Spleen (tissue), 7 donors: ENCODE data around the gene IRF6.

Source experiments
- POLR2A ChIP-seq, 3 donors: fragments of 450-650 bp; IDR thresholded peaks; one replicate each; pipeline ENCODE4 v1.5.1; 2017; ENCODE audit warnings: antibody characterized with exemption in 3 of 3, mild to moderate bottlenecking in 1 of 3
- POLR2AphosphoS5 ChIP-seq, 3 donors: sonication (generic); formaldehyde crosslinking; IDR thresholded peaks; one replicate each; pipeline ENCODE4 v1.5.1; 2017; ENCODE audit warnings: antibody characterized with exemption in 3 of 3
- TF ChIP-seq, protein P1 (sequence below), 11 experiments: fragments of 200-600 bp in 7 of 11; fragments of 450-650 bp in 4 of 11; sonication (generic) in 4 of 11; IDR thresholded peaks in 8 of 11; conservative IDR thresholded peaks in 3 of 11; 1 replicate in 7 of 11; 2 replicates in 4 of 11; pipeline versions ENCODE4 v1.4.0 to v1.8.0; 2016 to 2021; ENCODE audit warnings: antibody characterized with exemption in 11 of 11, inconsistent platforms in 4 of 11, mild to moderate bottlenecking in 1 of 11
- donor health status: DM: no; HTN: no; CAD: no; lungs with moderate emphysema.
- donor health status: DM: no; HTN: no; CAD: no.
- donor health status: DM: no; HTN: no; CAD: no.

DNA sequence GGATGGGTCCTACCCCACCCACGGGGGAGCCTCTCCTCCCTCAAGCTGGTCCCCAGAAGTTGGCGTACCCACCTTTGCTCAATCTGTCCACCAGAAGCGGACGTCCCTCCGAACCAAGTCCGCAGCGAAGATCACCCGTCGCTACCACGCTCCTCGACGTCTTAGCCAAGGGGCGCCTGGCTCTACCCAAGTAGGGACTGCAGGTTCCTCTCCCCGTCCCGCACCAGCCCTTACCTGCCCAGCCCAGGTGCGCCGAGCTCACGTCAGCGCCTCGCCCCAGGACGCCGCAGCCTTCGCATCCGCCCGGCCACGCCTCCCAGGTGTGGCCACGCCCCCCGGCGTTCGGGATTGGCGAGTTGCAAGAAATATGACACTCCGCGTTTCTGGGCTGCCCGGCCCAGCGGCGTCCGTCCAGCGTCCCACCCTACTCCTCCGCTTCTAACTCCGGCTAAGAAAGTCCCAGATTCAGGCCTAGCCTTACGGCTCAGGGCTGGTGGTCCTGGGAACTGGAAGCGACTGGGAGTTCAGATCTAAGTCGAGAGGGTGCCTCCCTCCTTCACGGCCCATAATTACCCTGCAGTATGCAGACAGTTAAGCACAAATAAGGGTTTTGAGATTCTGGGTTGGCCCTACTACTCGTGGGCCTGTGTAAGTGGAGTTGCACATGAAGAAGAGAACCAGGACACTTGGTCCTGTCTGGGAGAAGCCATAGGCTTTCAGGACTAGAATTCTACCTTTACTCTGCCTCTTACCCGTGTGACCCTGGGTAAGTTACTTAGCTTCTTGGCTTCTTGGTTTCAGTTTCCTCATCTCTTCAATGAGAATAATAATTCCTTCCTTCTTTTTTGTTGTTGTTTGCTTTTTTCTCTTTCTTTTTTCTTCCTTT lies at the start of gene IRF6:
- TF ChIP-seq, protein P1, sequence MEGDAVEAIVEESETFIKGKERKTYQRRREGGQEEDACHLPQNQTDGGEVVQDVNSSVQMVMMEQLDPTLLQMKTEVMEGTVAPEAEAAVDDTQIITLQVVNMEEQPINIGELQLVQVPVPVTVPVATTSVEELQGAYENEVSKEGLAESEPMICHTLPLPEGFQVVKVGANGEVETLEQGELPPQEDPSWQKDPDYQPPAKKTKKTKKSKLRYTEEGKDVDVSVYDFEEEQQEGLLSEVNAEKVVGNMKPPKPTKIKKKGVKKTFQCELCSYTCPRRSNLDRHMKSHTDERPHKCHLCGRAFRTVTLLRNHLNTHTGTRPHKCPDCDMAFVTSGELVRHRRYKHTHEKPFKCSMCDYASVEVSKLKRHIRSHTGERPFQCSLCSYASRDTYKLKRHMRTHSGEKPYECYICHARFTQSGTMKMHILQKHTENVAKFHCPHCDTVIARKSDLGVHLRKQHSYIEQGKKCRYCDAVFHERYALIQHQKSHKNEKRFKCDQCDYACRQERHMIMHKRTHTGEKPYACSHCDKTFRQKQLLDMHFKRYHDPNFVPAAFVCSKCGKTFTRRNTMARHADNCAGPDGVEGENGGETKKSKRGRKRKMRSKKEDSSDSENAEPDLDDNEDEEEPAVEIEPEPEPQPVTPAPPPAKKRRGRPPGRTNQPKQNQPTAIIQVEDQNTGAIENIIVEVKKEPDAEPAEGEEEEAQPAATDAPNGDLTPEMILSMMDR (IDR thresholded peaks at IDR 0.05 in 8 of 11, conservative IDR thresholded peaks at IDR 0.05 in 3 of 11) = no peak
- TF ChIP-seq POLR2A (IDR thresholded peaks at IDR 0.05) (no peak), POLR2AphosphoS5 (IDR thresholded peaks at IDR 0.05) (peak; percentile 59 to 77 (median 70))
